Measurements from ENCODE around the gene AFM.

- no peak for TF ChIP-seq L3MBTL2 (conservative IDR thresholded peaks at IDR 0.05)
- TF ChIP-seq FOXA1 (IDR thresholded peaks at IDR 0.05) = no peak
- no peak for TF ChIP-seq BHLHE40 (IDR thresholded peaks at IDR 0.05; ENCODE audit: borderline replicate concordance)
- TF ChIP-seq SUZ12 (IDR thresholded peaks at IDR 0.05) = no peak
- TF ChIP-seq ZNF384 (IDR thresholded peaks at IDR 0.05) = no peak
- no peak for TF ChIP-seq LEF1 (IDR thresholded peaks at IDR 0.05; ENCODE audit: borderline replicate concordance)
- no peak for TF ChIP-seq FOXM1 (IDR thresholded peaks at IDR 0.05; ENCODE audit: borderline replicate concordance)
- TF ChIP-seq TARDBP (IDR thresholded peaks at IDR 0.05) = no peak
- no peak for TF ChIP-seq SP1 (IDR thresholded peaks at IDR 0.05)
Measured at GRCh38 chr4:73544620-73545019, 63.1 kb downstream of the AFM start.
